ENCODE data around the gene COBL. TPM values are rescaled to one million over a fixed set of nuclear protein-coding genes. Genes with fewer than 3 reads are reported as not detected.

Gene COBL
- total RNA-seq, 1 donor = not detected

DNA sequence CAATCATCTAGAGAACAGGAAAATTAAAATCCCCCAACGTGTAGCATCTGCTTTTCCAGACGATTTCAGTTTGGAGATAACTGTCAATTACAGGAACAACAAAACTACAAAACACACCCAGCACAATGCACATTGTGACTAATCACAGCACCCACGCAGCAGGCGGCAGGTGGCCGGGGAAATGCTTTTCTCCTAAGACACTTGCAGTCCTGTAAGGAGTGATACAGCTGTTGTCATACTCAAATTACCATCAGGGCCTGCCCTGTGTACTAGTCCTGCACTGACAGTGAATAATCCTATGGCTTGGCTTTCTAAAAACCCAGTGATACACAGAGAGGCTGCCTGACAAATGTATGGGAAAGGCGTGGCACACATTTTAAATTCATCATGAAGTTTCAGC, 37.8 kb downstream of the COBL start:
- H3K4me3 ChIP-seq (ENCODE audit: low read depth, low read length) = no peak overlapping the region
- TF ChIP-seq, protein P1, sequence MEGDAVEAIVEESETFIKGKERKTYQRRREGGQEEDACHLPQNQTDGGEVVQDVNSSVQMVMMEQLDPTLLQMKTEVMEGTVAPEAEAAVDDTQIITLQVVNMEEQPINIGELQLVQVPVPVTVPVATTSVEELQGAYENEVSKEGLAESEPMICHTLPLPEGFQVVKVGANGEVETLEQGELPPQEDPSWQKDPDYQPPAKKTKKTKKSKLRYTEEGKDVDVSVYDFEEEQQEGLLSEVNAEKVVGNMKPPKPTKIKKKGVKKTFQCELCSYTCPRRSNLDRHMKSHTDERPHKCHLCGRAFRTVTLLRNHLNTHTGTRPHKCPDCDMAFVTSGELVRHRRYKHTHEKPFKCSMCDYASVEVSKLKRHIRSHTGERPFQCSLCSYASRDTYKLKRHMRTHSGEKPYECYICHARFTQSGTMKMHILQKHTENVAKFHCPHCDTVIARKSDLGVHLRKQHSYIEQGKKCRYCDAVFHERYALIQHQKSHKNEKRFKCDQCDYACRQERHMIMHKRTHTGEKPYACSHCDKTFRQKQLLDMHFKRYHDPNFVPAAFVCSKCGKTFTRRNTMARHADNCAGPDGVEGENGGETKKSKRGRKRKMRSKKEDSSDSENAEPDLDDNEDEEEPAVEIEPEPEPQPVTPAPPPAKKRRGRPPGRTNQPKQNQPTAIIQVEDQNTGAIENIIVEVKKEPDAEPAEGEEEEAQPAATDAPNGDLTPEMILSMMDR (IDR thresholded peaks at IDR 0.05; ENCODE audit: insufficient read depth, low read length) = no peak
- DNase-seq (ENCODE audit: low read depth) = no peak

DNA sequence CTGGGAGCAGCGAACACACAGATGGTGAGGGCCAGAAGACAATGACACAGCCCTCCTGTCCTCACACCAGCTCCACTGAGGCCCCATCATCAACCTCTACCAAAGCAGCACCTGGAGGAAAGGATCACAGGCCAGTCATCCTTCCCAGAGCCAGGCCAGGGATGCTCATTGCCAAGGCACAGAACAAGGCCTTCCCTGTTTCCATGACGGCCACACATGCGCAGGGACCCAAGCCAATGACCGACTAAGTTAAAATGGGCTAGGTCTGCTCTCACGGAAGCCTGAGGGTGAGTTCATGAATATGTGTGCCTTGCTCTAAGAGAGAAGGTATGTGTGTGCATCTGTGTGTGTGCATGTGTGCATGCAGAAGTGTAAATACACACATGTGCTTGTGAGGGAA, 39.6 kb downstream of the COBL start:
- no peak overlapping the region for H3K4me3 ChIP-seq (ENCODE audit: low read depth, low read length)
- no peak for DNase-seq (ENCODE audit: low read depth)
- TF ChIP-seq, protein P1 (IDR thresholded peaks at IDR 0.05; ENCODE audit: insufficient read depth, low read length) = no peak

DNA sequence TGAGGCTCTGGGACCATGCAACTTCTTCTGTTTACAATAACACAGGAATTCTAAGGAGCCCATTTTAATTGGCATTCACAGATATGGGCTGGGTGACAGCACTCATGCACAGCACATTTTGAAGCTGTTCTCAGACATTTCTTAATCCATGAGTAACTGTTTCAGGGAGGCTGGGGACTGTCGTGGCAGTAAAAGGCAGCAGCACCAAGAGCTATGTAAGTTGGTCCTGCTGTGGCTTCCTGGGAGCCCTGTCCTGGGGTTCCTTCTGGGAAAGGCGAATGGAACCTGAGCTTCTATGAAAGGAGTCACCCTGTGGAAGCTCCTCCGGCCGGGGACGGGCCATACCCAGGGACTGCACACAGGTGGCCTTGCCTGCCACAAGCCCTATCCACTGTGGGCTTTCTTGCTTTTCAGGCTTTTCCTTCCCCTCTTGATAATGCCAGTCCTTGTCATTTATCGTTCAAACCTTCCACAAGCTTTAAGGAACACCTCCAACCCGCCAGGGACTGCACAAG, 40.5 kb downstream of the COBL start:
- TF ChIP-seq, protein P1 (IDR thresholded peaks at IDR 0.05; ENCODE audit: insufficient read depth, low read length) = no peak
- DNase-seq (ENCODE audit: low read depth) = no peak
- no peak overlapping the region for H3K4me3 ChIP-seq (ENCODE audit: low read depth, low read length)

DNA sequence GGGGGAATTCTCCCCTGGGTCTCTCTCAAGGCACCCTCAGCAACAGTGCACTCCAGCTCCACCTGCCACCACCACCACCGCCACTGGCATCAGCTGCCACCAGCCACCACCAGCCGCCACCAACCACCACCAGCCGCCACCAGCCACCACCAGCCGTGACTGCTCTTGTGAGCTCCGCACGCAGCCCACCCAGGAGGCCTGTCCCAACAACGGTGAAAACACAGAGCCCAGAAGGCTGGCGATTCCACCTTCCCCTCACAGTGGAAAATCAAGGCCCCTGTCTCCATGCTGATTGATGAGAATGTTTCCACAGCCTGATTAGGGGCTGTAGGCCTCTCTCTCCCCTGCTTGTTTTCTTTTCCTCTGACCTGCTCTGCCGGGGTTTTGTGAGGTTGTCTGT, 41.1 kb downstream of the COBL start:
- no peak overlapping the region for H3K4me3 ChIP-seq (ENCODE audit: low read depth, low read length)
- DNase-seq (ENCODE audit: low read depth) = no peak
- TF ChIP-seq, protein P1 (IDR thresholded peaks at IDR 0.05; ENCODE audit: insufficient read depth, low read length) = no peak

DNA sequence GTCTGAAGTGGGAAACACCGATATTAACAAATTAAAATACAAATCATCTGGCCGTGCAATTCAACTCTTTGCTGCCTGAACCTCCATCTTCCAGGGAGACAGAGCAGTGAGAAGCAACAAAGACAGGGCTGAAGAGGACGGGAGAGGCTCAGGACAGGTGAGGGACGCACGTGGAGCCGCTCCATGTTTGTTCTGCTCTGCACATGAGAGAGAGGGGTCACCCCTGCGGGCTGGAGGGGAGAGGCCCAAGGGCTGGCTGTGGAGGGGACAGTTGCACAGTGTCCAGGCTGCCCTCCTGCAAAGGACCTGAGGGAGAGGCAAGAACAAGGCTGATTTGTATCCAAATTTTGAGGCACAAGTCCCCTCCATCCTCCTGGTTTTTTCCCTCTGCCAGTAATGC, 41.7 kb downstream of the COBL start:
- no peak for DNase-seq (ENCODE audit: low read depth)
- TF ChIP-seq, protein P1 (IDR thresholded peaks at IDR 0.05; ENCODE audit: insufficient read depth, low read length) = no peak
- H3K4me3 ChIP-seq (ENCODE audit: low read depth, low read length) = no peak overlapping the region

DNA sequence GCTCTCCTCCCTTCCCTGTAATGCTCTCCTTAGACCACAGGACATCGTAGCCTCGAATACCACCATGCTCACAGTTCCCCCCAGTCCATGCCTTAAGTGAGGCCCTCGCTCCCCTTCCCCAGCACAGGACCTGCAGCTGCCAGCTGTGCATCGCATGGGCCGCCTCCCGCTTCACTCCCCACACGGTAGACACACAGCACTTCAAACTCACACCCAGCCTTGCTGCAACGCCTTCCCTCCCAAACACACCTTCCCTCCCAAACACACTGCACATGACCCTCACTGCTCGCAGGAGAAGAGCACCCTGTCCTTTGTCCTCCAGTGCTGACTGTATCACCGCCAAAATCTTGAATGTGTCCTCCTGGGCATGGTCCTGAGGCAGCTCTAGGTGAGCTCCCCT, 42.6 kb downstream of the COBL start:
- TF ChIP-seq, protein P1 (IDR thresholded peaks at IDR 0.05; ENCODE audit: insufficient read depth, low read length) = no peak
- no peak overlapping the region for H3K4me3 ChIP-seq (ENCODE audit: low read depth, low read length)
- no peak for DNase-seq (ENCODE audit: low read depth)

DNA sequence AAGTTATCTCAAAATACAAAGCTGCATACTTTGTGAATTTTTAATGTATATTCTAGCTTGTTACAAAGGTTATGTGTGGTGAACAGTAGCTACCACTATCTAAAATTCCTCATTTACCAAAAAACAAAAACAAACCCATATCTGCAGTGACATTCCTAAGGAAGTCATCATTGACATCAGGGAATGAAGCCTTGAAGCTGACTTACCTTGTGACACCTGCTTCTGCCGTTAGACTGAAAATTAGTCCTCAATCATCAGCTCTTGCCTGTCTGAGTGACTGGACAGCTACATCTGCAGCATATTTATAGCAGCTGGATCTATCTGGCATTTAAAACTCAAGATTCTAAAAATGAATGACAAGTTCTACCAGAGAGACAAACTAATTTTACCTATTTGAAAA, 43.2 kb downstream of the COBL start:
- TF ChIP-seq, protein P1 (IDR thresholded peaks at IDR 0.05; ENCODE audit: insufficient read depth, low read length) = no peak
- H3K4me3 ChIP-seq (ENCODE audit: low read depth, low read length) = no peak overlapping the region
- no peak for DNase-seq (ENCODE audit: low read depth)
